Measurements from ENCODE around the gene DPPA3.
"Not testable (repeated sequence)": the region's sequence is repeated elsewhere in the genome, so short reads cannot be mapped to it uniquely, and the experiment has no call there.

DPPA3 gene

DNA sequence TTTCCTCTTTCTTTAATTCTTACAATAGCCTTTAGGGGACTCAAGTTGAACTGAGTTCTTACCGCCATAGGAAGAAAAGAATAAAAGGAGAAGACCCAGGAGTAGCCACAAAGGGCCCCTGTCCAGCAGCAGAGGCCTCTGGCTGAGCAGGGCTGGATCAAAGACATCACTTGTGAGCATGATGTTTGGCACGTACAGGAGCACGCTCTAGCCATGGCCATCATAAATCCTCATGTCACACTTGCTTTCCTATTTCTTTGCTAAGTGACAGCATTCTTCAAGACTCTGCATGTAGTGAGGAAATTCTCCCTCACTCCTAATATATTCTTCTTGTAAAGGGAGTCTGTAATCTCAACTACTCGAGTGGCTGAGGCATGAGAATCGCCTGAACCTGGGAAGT lies 20.3 kb downstream of the DPPA3 start:
- no peak for DNase-seq

GRCh38 chr12:7732993-7733392 lies 21.8 kb downstream of the DPPA3 start:
- DNase-seq, result no peak

GRCh38 chr12:7747246-7747645 lies 36.0 kb downstream of the DPPA3 start, which contains the start of gene CLEC4C:
Gene CLEC4C (minus strand): TSS chr12:7747375. CDS start chr12:7747348, 27 bp downstream.
- no peak for DNase-seq

GRCh38 chr12:7748852-7749251 lies 37.6 kb downstream of the DPPA3 start:
- no peak for DNase-seq

DNA sequence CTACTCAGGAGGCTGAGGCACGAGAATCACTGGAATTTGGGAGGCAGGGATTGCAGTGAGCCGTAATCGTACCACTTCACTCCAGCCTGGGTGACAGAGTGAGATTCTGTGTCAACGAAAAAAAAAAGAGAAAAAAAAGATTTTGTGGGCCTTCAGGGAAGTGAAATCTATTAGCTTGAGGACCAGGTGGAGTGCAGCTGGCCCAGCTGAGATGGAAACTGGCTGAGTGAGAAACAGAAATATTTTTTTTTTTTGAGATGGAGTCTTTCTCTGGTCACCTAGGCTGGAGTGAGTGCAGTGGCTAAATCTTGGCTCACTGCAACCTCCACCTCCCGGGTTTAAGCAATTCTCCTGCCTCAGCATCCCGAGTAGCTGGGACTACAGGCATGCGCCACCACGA lies 38.2 kb downstream of the DPPA3 start:
- no peak for DNase-seq

GRCh38 chr12:7750350-7750749 lies 39.1 kb downstream of the DPPA3 start:
- DNase-seq, result no peak

DNA sequence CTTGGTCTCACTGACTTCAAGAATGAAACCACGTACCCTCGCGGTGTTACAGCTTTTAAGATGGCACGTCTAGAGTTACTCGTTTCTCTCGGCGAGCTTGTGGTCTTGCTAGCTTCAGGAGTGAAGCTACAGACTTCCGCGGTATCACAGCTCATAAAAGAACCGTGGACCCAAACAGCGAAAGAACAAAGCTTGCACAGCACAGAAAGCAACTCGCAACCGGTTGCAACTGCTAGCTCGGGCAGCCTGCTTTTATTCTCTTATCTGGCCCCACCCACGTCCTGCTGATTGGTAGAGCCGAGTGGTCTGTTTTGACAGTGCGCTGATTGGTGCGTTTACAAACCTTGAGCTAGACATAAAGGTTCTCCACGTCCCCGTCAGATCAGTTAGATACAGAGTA lies 40.2 kb downstream of the DPPA3 start:
- no peak for DNase-seq

DNA sequence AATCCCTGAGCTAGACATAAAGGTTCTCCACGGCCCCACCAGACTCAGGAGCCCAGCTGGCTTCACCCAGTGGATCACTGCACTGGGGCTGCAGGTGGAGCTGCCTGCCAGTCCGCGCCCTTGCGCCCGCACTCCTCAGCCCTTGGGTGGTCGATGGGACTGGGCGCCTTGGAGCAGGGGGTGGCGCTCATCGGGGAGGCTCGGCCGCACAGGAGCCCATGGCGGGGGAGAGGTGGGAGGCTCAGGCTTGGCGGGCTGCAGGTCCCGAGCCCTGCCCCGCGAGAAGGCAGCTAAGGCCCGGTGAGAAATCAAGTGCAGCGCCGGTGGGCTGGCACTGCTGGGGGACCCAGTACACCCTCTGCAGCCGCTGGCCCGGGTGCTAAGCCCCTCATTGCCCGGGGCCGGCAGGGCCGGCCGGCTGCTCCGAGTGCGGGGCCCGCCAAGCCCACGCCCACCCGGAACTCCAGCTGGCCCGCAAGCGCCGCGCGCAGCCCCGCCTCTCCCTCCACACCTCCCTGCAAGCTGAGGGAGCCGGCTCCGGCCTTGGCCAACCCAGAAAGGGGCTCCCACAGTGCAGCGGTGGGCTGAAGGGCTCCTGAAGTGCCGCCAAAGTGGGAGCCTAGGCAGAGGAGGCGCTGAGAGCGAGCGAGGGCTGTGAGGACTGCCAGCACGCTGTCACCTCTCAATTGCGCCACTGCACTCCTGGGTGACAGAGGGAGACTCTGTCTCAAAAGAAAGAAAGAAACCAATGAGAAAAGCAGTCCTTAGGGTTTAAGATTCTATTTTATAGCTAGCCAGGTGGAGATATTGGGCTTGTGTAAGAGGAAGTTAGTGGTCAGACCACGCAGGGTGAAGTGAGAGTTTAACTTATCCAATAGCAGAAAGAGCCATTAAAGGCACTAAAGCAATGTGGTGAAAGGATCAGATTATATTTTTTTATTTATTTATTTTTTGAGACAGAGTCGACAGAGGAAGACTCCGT lies 41.0 kb downstream of the DPPA3 start:
- not testable (repeated sequence) for DNase-seq

DNA sequence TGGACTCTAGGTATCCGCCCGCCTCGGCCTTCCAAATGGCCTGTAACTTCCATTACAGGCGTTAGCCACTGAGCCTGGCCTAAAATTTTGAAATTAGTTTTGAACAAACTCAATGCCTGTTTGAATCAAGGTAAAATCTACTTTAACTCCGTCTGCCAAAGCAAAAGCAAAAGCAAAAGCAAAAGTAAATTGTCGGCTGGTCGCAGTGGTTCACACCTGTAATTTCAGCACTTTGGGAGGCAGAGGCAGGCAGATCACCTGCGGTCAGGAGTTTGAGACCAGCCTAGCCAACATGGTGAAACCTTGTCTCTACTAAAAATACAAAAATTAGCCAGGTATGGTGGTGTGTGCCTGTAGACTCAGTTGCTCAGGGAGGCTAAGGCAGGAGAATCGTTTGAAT lies 44.4 kb downstream of the DPPA3 start:
- not testable (repeated sequence) for DNase-seq

DNA sequence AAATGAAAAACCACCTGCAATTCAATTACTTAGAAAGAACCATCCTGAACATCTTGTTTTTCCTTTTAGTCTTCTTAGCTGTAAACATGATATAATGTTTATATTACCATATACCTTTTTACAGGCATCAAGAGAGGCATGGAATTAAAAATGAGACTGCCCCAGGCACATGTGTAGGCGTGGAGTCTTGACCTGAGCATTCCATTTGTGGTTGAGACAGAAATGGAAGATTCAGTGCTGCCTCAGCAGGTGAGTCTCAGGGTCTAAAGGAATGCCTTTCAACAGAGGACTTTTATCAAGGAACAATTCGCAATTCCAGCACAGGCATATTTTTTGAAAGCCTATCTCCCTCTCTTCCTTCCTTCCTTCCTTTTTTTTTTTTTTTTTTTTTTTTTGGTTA lies 45.8 kb downstream of the DPPA3 start:
- no peak for DNase-seq

DNA sequence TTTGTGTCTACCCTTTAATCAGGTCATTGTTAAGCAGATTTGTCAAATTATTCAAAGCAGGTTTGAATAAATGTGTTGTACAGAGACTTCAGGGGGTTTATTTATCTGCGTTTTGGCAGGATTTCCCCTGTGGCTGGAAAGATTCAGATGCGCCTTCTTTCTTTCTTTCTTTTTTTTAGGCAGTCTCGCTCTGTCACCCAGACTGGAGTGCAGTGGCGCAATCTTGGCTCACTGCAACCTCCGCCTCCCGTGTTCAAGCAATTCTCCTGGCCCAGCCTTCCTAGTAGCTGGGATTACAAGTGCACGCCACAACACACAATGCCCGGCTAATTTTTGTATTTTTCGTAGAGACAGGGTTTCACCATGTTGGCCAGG lies 47.5 kb downstream of the DPPA3 start:
- DNase-seq, result no peak

All from NCI-H146 (cell line).